KBM-7 (cell line): ENCODE results near the gene DNAJA4.

Source experiments
- DNase-seq: peaks from one replicate; pipeline ENCODE4 v3.0.0-alpha.2; 2015
- in situ Hi-C: fragments of 300-500 bp; cut with MboI; formaldehyde crosslinking; loops from 2 replicates; pipeline ENCODE4 v1.14.3; 2020; ENCODE audit warnings: low sequenced_read_pairs, low pct_unique_long_range_greater_than_20kb, mixed read lengths

Gene DNAJA4

GRCh38 chr15:78322724-78323521 is 58.6 kb downstream of the DNAJA4 start:
- DNase-seq, result no peak
- in situ Hi-C loops, result loop anchor here (25.0 kb wide), 1 partner anchor 89 kb away; no protein-coding TSS in a partner anchor

- in situ Hi-C loops, result loop anchor here (25.0 kb wide), 1 partner anchor 89 kb away; no protein-coding TSS in a partner anchor
- DNase-seq, result no peak
Observed at GRCh38 chr15:78323693-78324092, 59.3 kb downstream of the DNAJA4 start.

- in situ Hi-C loops, result loop anchor here (25.0 kb wide), 1 partner anchor 88 kb away; no protein-coding TSS in a partner anchor
- DNase-seq, result no peak
Observed at GRCh38 chr15:78324144-78324543, 59.8 kb downstream of the DNAJA4 start.

- no peak for DNase-seq
- in situ Hi-C loops, result loop anchor here (25.0 kb wide), 1 partner anchor 88 kb away; the partner anchor contains the start of gene ACSBG1
Observed at GRCh38 chr15:78325092-78325843, 60.9 kb downstream of the DNAJA4 start.

- DNase-seq, result no peak
- in situ Hi-C loops, result loop anchor here (25.0 kb wide), 1 partner anchor 90 kb away; the partner anchor contains the start of gene ACSBG1
Observed at GRCh38 chr15:78327466-78327865, 63.1 kb downstream of the DNAJA4 start.

- DNase-seq, result no peak
- in situ Hi-C loops, result loop anchor here (25.0 kb wide), 1 partner anchor 92 kb away; the partner anchor contains the start of gene ACSBG1
Observed at GRCh38 chr15:78329625-78330024, 65.3 kb downstream of the DNAJA4 start.
